NCI-H1105 treated with DMSO at 0.1 percent for 48 hours (cell line): ENCODE results near the gene COTL1.

Experiments used
- DNase-seq: peaks from one replicate; lab custom pipeline; 2025; lab: John Stamatoyannopoulos, UW

Gene COTL1

GRCh38 chr16:84548971-84549844 is 68.7 kb downstream of the COTL1 start:
- no peak for DNase-seq

GRCh38 chr16:84548508-84548907 is 69.4 kb downstream of the COTL1 start:
- no peak for DNase-seq

- no peak for DNase-seq
Observed at GRCh38 chr16:84547546-84548061, 70.3 kb downstream of the COTL1 start.

GRCh38 chr16:84546669-84547545 is 71.0 kb downstream of the COTL1 start:
- DNase-seq = no peak

- DNase-seq = no peak
Observed at GRCh38 chr16:84545114-84545737, 72.7 kb downstream of the COTL1 start.

- DNase-seq = peak; percentile 71
Observed at GRCh38 chr16:84544031-84544773, 73.7 kb downstream of the COTL1 start.

- no peak for DNase-seq
Observed at GRCh38 chr16:84543253-84543652, 74.6 kb downstream of the COTL1 start.

GRCh38 chr16:84541999-84542817 is 75.7 kb downstream of the COTL1 start:
- no peak for DNase-seq

GRCh38 chr16:84540194-84540593 is 77.7 kb downstream of the COTL1 start:
- no peak for DNase-seq

- no peak for DNase-seq
Observed at GRCh38 chr16:84538222-84538840, 79.5 kb downstream of the COTL1 start.

GRCh38 chr16:84537491-84538151 is 80.3 kb downstream of the COTL1 start:
- DNase-seq = no peak

GRCh38 chr16:84535851-84536250 is 82.0 kb downstream of the COTL1 start:
- DNase-seq = no peak

- no peak for DNase-seq
Observed at GRCh38 chr16:84535408-84535807, 82.5 kb downstream of the COTL1 start.

GRCh38 chr16:84534815-84535214 is 83.1 kb downstream of the COTL1 start:
- DNase-seq = no peak

GRCh38 chr16:84532855-84533486 is 84.9 kb downstream of the COTL1 start:
- no peak for DNase-seq

- DNase-seq = no peak
Observed at GRCh38 chr16:84532291-84532724, 85.6 kb downstream of the COTL1 start.

- no peak for DNase-seq
Observed at GRCh38 chr16:84531671-84532111, 86.2 kb downstream of the COTL1 start.

- no peak for DNase-seq
Observed at GRCh38 chr16:84530590-84530989, 87.3 kb downstream of the COTL1 start.

GRCh38 chr16:84529607-84530006 is 88.3 kb downstream of the COTL1 start:
- DNase-seq = no peak
